GM12873 (cell line): ENCODE results near the gene TWSG1.

Experiments used
- TF ChIP-seq, protein P1 (sequence below): IDR thresholded peaks from 2 replicates; pipeline ENCODE4 v1.5.1; 2012; ENCODE audit warnings: low read depth, mild to moderate bottlenecking, moderate library complexity, low read length, control low read depth; ENCODE audit not compliant: insufficient read depth; ENCODE audit errors: missing control alignments

Gene TWSG1

DNA sequence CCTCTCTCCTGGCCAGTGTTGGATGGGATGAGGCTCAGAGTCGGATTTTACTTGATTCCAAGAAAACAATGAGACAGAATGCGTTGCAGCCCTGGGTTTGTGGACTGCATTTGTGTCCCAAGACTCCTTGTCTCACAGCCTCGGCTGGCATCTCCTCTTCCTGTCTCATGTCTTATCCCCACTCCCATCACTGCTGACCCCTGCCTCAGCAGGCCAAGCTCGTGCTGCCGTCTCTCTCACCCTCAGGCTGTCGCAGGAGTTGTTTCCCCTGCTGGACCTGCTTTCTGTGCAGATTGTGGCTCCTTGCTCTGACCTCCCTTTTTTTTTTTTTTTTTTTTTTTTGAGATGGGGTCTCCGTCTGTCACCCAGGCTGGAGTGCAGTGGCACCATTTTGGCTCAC lies 70.6 kb downstream of the TWSG1 start:
- TF ChIP-seq, protein P1, sequence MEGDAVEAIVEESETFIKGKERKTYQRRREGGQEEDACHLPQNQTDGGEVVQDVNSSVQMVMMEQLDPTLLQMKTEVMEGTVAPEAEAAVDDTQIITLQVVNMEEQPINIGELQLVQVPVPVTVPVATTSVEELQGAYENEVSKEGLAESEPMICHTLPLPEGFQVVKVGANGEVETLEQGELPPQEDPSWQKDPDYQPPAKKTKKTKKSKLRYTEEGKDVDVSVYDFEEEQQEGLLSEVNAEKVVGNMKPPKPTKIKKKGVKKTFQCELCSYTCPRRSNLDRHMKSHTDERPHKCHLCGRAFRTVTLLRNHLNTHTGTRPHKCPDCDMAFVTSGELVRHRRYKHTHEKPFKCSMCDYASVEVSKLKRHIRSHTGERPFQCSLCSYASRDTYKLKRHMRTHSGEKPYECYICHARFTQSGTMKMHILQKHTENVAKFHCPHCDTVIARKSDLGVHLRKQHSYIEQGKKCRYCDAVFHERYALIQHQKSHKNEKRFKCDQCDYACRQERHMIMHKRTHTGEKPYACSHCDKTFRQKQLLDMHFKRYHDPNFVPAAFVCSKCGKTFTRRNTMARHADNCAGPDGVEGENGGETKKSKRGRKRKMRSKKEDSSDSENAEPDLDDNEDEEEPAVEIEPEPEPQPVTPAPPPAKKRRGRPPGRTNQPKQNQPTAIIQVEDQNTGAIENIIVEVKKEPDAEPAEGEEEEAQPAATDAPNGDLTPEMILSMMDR: no peak

DNA sequence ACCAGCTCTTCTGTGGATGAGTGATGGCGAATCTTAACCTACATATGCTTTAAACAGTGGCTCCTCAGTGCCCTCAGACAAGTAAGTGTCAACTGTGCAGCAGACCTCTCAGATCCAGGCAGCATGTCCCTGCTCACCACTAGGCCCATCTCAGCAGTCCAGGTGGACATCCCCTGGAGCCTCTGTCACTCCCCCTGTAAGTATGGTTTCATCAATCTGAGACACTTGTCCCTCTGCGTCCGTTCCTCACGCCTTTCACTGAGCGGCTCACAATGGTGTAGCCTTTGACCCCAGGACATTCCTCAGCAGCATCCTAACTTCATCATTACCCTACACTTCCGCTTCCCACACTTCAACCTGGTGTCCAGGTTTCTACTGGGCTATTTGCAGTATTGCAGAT lies 71.4 kb downstream of the TWSG1 start:
- TF ChIP-seq, protein P1: no peak

DNA sequence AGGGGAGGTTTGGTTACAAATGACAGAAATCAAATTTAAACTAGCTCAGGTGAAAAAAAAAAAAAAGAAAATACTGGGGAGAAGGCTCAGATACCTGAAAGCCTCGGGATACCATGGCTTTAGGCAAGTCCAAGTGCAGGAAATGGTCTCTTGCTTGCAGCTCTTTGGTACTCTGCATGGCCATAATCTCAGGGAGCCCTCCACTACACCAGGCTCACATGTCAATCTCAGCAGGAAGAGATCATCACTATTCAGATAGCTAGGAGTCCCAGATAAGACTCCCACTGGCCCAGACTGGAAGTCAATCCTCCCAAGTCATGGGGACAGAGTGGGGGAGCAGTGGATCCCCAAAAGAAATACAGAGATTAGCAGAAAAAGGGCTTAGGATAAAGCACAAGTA lies 75.9 kb downstream of the TWSG1 start:
- TF ChIP-seq, protein P1: no peak

DNA sequence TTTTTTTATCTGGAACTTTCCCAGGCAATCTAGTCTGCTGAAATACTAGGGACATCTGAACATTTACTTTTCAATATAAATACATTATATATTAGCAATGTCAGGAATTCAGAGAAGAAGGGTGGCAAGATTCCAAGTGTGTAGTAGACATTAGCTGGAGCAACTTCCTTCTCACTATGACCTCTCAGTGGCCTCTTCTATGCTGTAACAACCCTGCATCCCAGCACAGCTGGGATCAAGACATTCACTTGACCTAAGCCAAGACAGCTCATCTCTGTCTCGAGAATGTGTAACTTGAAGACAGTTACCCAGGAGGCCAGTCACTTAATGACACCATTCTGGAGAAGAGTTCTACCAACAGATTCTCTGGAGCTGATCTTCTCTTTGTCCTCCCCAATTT lies 79.0 kb downstream of the TWSG1 start:
- TF ChIP-seq, protein P1: no peak

DNA sequence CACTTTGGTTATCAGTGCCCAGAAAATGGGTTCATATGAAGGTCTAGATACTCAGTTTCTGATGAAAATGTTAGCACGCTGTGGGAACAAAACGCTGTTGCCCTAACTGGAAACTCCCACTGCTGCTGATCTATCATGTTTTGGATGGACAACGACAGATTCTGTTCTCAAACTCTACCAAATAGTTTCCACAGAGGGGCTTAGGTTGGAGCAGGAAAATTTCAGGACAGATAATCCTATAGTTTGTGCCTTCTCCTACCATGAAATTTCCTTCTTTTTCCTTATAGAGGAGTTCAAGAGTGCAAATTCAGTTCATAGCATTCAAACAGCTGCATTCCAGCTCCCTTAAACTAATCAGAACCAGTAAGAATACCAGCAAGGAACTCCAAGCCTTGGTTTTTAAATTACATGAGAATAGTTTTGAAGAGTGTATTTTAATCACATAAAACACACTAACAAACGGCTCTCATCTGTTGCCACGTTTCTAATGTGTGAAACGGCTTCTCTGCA lies 82.0 kb downstream of the TWSG1 start:
- TF ChIP-seq, protein P1: no peak

DNA sequence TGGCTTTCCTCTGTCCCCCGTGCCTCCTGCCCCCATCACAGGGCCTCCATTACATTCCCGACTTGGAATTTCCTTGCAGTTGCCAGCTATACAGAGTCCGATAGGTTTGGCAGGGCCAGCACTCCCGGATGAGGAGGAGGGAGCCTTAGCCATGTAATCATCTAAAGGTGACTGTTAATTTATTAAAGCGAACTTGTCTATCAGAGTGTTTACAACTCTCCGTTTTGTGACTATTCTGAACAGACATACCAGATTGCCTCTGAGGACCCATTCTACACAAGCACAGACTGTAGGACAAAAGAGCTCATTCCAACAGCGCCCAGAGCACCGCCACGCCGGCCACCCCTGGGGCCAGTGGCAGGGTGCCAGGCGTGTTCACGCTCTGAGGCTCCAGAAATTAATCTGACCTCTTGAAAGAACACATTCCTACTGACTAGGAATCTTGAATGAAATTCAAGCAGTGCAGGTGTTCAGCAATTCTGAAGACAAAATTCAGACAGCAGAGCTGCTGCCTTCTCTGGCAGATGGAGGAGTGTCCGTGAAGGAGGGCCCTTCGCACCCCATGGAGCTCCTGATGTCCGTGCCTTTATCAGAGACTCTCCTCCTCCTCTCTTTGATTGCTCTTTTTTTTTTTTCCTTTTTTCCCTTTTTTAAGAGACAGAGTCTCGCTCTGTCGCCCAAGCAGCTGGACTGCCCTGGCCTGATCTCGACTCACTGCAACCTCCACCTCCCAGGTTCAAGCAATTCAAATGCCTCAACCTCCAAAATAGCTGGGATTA lies 82.7 kb downstream of the TWSG1 start:
- TF ChIP-seq, protein P1: no peak

DNA sequence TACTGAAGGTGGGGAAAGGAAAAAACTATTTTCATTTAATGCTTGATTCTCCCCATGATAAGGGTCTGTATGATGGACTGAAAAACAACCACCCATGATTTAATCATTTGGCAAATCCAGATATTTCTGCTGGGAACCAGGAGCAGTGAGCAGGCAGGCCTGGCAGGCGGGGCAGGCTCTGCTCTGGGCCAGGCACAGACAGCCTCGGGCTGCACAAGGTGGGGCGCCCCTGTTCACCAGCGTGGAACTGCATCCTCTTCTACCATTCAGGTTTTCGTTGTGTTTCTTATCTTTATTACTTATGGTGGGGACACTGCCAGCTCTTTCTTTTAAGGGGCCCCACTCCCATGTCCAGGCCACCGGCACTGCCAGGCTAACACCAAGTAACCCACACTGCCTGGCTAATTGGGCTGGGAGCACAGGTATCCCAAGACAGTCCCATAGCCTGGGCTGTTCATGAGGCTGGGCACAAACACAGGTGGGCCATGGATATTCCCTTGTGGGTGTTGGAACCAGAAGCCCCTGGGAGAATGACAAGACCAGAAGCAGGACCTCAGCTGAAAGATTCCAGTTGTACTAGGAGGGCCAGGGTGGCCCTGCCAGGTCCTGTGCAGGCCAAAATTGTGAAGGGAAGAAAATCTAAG lies 83.6 kb downstream of the TWSG1 start:
- TF ChIP-seq, protein P1: no peak
